H1 (cell line): Measurements from ENCODE around the gene DMWD. TPM values are rescaled to one million over a fixed set of nuclear protein-coding genes. Genes with fewer than 3 reads are reported as not detected.

Experiments used
- ASH2L ChIP-seq: fragments of 200-600, 300-600 bp; sonication (generic); IDR thresholded peaks from one replicate; pipeline ENCODE4 v1.7.1; 2017; ENCODE audit warnings: low read length
- CHD7 ChIP-seq: fragments of 300-600 bp; sonication (generic); IDR thresholded peaks from 2 replicates; pipeline ENCODE4 v1.7.1; 2012; ENCODE audit warnings: low read length, moderate library complexity, mild to moderate bottlenecking, inconsistent platforms; ENCODE audit not compliant: insufficient replicate concordance
- EP300 ChIP-seq, 2 experiments: IDR thresholded peaks; 1 replicate in 1 of 2; 2 replicates in 1 of 2; pipeline ENCODE4 v1.6.1; 2011 to 2012; ENCODE audit warnings: low read depth in 2 of 2, low read length in 2 of 2, mild to moderate bottlenecking in 2 of 2, borderline replicate concordance in 1 of 2, inconsistent platforms in 1 of 2, moderate library complexity in 1 of 2
- GABPA ChIP-seq: IDR thresholded peaks from 2 replicates; pipeline ENCODE4 v1.6.1; 2011; ENCODE audit warnings: mild to moderate bottlenecking, low read length, moderate library complexity, borderline replicate concordance; ENCODE audit not compliant: insufficient read depth
- HDAC6 ChIP-seq: IDR thresholded peaks from one replicate; pipeline ENCODE4 v1.7.1; 2012; ENCODE audit warnings: low read depth, mild to moderate bottlenecking, inconsistent platforms, low read length, moderate library complexity
- RFX5 ChIP-seq: IDR thresholded peaks from 2 replicates; pipeline ENCODE4 v1.6.1; 2011; ENCODE audit warnings: low read depth, low read length, improper control_type of control experiment, borderline replicate concordance
- SRF ChIP-seq: IDR thresholded peaks from 2 replicates; pipeline ENCODE4 v1.6.1; 2011; ENCODE audit warnings: mild to moderate bottlenecking, low read depth, low read length, moderate library complexity
- TEAD4 ChIP-seq: IDR thresholded peaks from 2 replicates; pipeline ENCODE4 v1.6.1; 2012; ENCODE audit warnings: low read depth, low read length, inconsistent platforms, mixed read lengths
- polyA plus RNA-seq, 7 experiments: library from polyadenylated mRNA; depleted of rRNA in 3 of 7; stranded (reverse) in 5 of 7; unstranded in 2 of 7; fragments of >200 nt in 5 of 7; fragments of 200-250 nt in 2 of 7; gene quantifications; 1 replicate in 5 of 7; 2 replicates in 1 of 7; 4 replicates in 1 of 7; pipeline versions ENCODE4 v1.2.1 to v1.2.3, GENCODE V29; 2011 to 2013; ENCODE audit warnings: missing spikeins in 2 of 7, mixed read lengths in 2 of 7
- total RNA-seq: library from RNA; stranded (reverse); fragmentation: NEBNext Ultra II Directional; extraction: Animal tissue kit (Norgen Biotek cat#: 25700); gene quantifications from 2 replicates; pipeline ENCODE4 v1.2.1, GENCODE V29; 2021

Gene DMWD
- total and polyA plus RNA-seq, 2 of the 8 experiments (the other 6 are each of a cell fraction or from before 2014, with no cell fraction given) = 13.6 to 41.0 TPM

GRCh38 chr19:45742969-45743368 is 49.7 kb downstream of the DMWD start (continued):
- TF ChIP-seq HDAC6 (no peak), CHD7 (no peak), EP300 (IDR thresholded peaks at IDR 0.05; ENCODE audit: borderline replicate concordance in 1 of 2, low read depth in 2 of 2, low read length in 2 of 2) (no peak), ASH2L (no peak), SRF (no peak), RFX5 (no peak), GABPA (no peak), TEAD4 (no peak)
